GM12878 (cell line): ENCODE data around the gene PPID. TPM values are rescaled to one million over a fixed set of nuclear protein-coding genes. Genes with fewer than 3 reads are reported as not detected.

ENCODE experiments used
- BACH1 ChIP-seq: fragments of 450-650 bp; IDR thresholded peaks from 2 replicates; pipeline ENCODE4 v1.6.1; 2017; ENCODE audit warnings: mild to moderate bottlenecking, borderline replicate concordance
- CBX5 ChIP-seq: sonication (generic); IDR thresholded peaks from 2 replicates; pipeline ENCODE4 v1.6.1; 2016; ENCODE audit warnings: low read depth, moderate library complexity, mild to moderate bottlenecking, inconsistent platforms
- ETV6 ChIP-seq, 2 experiments: fragments of 450-650 bp in 1 of 2; IDR thresholded peaks in 1 of 2; conservative IDR thresholded peaks in 1 of 2; 2 replicates each; pipeline ENCODE4 v1.6.1; 2014; ENCODE audit warnings: antibody characterized with exemption in 1 of 2, borderline replicate concordance in 1 of 2, low read depth in 1 of 2, mild to moderate bottlenecking in 1 of 2, moderate library complexity in 1 of 2
- FOXM1 ChIP-seq: IDR thresholded peaks from 2 replicates; pipeline ENCODE4 v1.6.1; 2012; ENCODE audit warnings: low read depth, mild to moderate bottlenecking, inconsistent platforms, low read length, moderate library complexity
- JUNB ChIP-seq: IDR thresholded peaks from 2 replicates; pipeline ENCODE4 v1.6.1; 2016; ENCODE audit warnings: antibody characterized with exemption, mild to moderate bottlenecking
- MTA3 ChIP-seq: IDR thresholded peaks from 2 replicates; pipeline ENCODE4 v1.6.1; 2012; ENCODE audit warnings: low read length, inconsistent platforms, borderline replicate concordance
- POLR2AphosphoS2 ChIP-seq: IDR thresholded peaks from 2 replicates; pipeline ENCODE4 v1.6.1; 2011; ENCODE audit warnings: low read depth, mild to moderate bottlenecking, low read length, improper control_type of control experiment, moderate library complexity
- RCOR1 ChIP-seq: conservative IDR thresholded peaks from 2 replicates; pipeline ENCODE4 v1.6.1; 2012; ENCODE audit warnings: low read depth, low read length, improper control_type of control experiment
- RELA ChIP-seq: fragments of 450-650 bp; IDR thresholded peaks from 2 replicates; pipeline ENCODE4 v1.8.0; 2014; ENCODE audit warnings: borderline replicate concordance; ENCODE audit not compliant: partially characterized antibody
- RUNX3 ChIP-seq: IDR thresholded peaks from 2 replicates; pipeline ENCODE4 v1.6.1; 2012; ENCODE audit warnings: low read length, inconsistent platforms
- SPI1 ChIP-seq: IDR thresholded peaks from 2 replicates; pipeline ENCODE4 v1.6.1; 2011; ENCODE audit warnings: low read depth, mild to moderate bottlenecking, low read length, moderate library complexity, borderline replicate concordance; ENCODE audit not compliant: insufficient read depth
- SUZ12 ChIP-seq: fragments of 200-600 bp; sonication (generic); IDR thresholded peaks from one replicate; pipeline ENCODE4 v1.6.1; 2018; ENCODE audit warnings: antibody characterized with exemption, mild to moderate bottlenecking; ENCODE audit not compliant: unreplicated experiment
- TCF12 ChIP-seq: IDR thresholded peaks from 2 replicates; pipeline ENCODE4 v1.6.1; 2011; ENCODE audit warnings: low read depth, mild to moderate bottlenecking, low read length
- ZNF207 ChIP-seq: fragments of 450-650 bp; IDR thresholded peaks from 2 replicates; pipeline ENCODE4 v1.6.1; 2014; ENCODE audit warnings: antibody characterized with exemption, mild to moderate bottlenecking, borderline replicate concordance
- polyA plus RNA-seq, 11 experiments: library from polyadenylated mRNA; depleted of rRNA in 4 of 11; unstranded in 6 of 11; stranded (reverse) in 5 of 11; fragments of >200 nt; fragmentation: Nextera tagmentation in 4 of 11; fragmentation: Illumina TruSeq in 1 of 11; extraction: Ambion mirVana in 4 of 11; extraction: Trizol in 1 of 11; gene quantifications; 1 replicate in 1 of 11; 2 replicates in 10 of 11; pipeline versions ENCODE4 v1.2.1 to v1.2.3, GENCODE V29; 2011 to 2016; ENCODE audit warnings: inconsistent platforms in 2 of 11, missing spikeins in 2 of 11, low read depth in 1 of 11
- total RNA-seq, 4 experiments: library from RNA; depleted of rRNA in 3 of 4; stranded (reverse); fragments of >200 nt in 3 of 4; fragmentation: Illumina TruSeq in 1 of 4; extraction: Trizol in 1 of 4; gene quantifications; 2 replicates each; pipeline versions ENCODE4 v1.2.1 to v1.2.3, GENCODE V29; 2013 to 2021
- TF ChIP-seq, protein P1 (sequence below): IDR thresholded peaks from 2 replicates; pipeline ENCODE4 v1.6.1; 2011; ENCODE audit warnings: mild to moderate bottlenecking, low read depth, low read length, moderate library complexity; ENCODE audit not compliant: insufficient replicate concordance
- TF ChIP-seq, protein P2 (sequence below): IDR thresholded peaks from 2 replicates; pipeline ENCODE4 v1.6.1; 2011; ENCODE audit warnings: borderline replicate concordance, low read depth, mild to moderate bottlenecking, moderate library complexity, mixed read lengths, low read length; ENCODE audit not compliant: insufficient read depth; ENCODE audit errors: extremely low read length
- TF ChIP-seq, protein P3 (sequence below): fragments of 450-650 bp; IDR thresholded peaks from 2 replicates; pipeline ENCODE4 v1.6.1; 2017; ENCODE audit warnings: mild to moderate bottlenecking, moderate library complexity

Gene PPID
- total and polyA plus RNA-seq, 10 of the 15 experiments (the other 5 are each of a cell fraction or from before 2014, with no cell fraction given) = 21.9 to 64.3 (median 39.5) TPM

DNA sequence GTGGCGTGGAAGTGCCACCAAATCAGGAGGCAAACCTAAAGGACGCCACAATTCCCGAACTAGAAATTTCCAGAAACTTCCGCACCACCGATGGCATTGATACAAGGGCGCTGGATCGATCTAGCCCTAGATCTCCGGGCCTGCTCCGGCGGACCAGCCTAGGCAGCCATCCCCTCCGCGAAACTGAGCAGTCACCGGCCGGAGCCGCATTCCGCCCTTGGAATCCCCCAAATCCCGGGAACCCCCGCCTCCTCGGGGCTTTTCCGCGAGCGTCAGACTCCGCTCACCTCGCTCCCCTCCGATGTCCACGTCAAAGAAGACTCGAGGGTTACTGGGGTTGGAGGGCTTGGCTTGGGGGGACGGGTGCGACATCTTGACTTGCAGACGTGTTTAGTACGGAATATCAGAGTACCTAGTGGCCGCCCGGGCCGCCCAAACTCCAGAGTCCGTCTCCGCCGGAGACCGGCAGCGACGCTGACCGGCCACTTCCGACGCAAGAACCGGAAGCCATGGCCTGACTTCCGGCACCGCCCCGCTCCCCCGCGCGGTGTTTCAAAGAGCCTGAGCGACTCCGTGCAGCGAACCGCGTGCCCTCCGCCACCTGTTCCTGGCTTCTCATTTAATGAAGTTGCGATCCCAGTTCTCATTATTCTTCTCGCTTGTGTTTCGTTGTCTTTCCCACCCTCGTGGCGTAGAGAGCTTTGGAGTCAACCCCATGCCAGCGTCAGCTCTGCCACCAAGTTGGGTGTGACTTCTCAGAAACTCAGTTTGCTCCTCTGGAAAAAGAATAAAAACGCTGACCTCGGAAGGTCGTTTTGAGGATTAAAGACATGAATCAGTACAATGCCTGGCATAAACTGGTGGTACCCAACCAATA is at the start of gene PPID (continued):
- peak in 1 of 2 experiments; percentile 65; a peak in 2 of 4 replicates for TF ChIP-seq ETV6 (conservative IDR thresholded peaks at IDR 0.05 in 1 of 2, IDR thresholded peaks at IDR 0.05 in 1 of 2; ENCODE audit: borderline replicate concordance in 1 of 2, low read depth in 1 of 2)
- TF ChIP-seq RUNX3 = peak; percentile 31; the same call in 1 of the 2 replicates
- no peak for TF ChIP-seq MTA3
- TF ChIP-seq TCF12 = peak; percentile 75
- peak; percentile 16; the same call in 1 of the 2 replicates for TF ChIP-seq ZNF207
- TF ChIP-seq, protein P1, sequence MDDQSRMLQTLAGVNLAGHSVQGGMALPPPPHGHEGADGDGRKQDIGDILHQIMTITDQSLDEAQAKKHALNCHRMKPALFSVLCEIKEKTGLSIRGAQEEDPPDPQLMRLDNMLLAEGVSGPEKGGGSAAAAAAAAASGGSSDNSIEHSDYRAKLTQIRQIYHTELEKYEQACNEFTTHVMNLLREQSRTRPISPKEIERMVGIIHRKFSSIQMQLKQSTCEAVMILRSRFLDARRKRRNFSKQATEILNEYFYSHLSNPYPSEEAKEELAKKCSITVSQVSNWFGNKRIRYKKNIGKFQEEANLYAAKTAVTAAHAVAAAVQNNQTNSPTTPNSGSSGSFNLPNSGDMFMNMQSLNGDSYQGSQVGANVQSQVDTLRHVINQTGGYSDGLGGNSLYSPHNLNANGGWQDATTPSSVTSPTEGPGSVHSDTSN = no peak
- TF ChIP-seq CBX5 = peak; percentile 95
- TF ChIP-seq, protein P2, sequence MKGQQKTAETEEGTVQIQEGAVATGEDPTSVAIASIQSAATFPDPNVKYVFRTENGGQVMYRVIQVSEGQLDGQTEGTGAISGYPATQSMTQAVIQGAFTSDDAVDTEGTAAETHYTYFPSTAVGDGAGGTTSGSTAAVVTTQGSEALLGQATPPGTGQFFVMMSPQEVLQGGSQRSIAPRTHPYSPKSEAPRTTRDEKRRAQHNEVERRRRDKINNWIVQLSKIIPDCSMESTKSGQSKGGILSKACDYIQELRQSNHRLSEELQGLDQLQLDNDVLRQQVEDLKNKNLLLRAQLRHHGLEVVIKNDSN = no peak
- TF ChIP-seq RCOR1 = 0 out of 2 replicates have a peak, but pooled peaks have one; percentile 19
- no peak; the same call in 1 of the 2 replicates for TF ChIP-seq BACH1
- TF ChIP-seq, protein P3, sequence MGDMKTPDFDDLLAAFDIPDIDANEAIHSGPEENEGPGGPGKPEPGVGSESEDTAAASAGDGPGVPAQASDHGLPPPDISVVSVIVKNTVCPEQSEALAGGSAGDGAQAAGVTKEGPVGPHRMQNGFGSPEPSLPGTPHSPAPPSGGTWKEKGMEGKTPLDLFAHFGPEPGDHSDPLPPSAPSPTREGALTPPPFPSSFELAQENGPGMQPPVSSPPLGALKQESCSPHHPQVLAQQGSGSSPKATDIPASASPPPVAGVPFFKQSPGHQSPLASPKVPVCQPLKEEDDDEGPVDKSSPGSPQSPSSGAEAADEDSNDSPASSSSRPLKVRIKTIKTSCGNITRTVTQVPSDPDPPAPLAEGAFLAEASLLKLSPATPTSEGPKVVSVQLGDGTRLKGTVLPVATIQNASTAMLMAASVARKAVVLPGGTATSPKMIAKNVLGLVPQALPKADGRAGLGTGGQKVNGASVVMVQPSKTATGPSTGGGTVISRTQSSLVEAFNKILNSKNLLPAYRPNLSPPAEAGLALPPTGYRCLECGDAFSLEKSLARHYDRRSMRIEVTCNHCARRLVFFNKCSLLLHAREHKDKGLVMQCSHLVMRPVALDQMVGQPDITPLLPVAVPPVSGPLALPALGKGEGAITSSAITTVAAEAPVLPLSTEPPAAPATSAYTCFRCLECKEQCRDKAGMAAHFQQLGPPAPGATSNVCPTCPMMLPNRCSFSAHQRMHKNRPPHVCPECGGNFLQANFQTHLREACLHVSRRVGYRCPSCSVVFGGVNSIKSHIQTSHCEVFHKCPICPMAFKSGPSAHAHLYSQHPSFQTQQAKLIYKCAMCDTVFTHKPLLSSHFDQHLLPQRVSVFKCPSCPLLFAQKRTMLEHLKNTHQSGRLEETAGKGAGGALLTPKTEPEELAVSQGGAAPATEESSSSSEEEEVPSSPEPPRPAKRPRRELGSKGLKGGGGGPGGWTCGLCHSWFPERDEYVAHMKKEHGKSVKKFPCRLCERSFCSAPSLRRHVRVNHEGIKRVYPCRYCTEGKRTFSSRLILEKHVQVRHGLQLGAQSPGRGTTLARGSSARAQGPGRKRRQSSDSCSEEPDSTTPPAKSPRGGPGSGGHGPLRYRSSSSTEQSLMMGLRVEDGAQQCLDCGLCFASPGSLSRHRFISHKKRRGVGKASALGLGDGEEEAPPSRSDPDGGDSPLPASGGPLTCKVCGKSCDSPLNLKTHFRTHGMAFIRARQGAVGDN = peak; percentile 79
- TF ChIP-seq POLR2AphosphoS2 = 0 out of 2 replicates have a peak, but pooled peaks have one; percentile 55
- TF ChIP-seq RELA = peak; percentile 94
- TF ChIP-seq SUZ12 = no peak
- TF ChIP-seq SPI1 = peak; percentile 43; the same call in 1 of the 2 replicates
- TF ChIP-seq FOXM1 = peak; percentile 44; the same call in 1 of the 2 replicates
- TF ChIP-seq JUNB = no peak
